KMS-11 (cell line): Measurements from ENCODE around the gene LRRC2.

Experiments
- H2AFZ ChIP-seq: fragments of 200-600 bp; sonication (generic); 2 replicates; pipeline ENCODE4 v1.6.1; 2016; ENCODE audit warnings: antibody characterized with exemption, mixed run types, low read depth
- H3K27ac ChIP-seq: fragments of 200-600 bp; sonication (generic); 2 replicates; pipeline ENCODE4 v1.6.1; 2016; ENCODE audit warnings: mild to moderate bottlenecking, mixed run types
- H3K27me3 ChIP-seq: fragments of 200-600 bp; sonication (generic); 2 replicates; pipeline ENCODE4 v1.6.1; 2017; ENCODE audit warnings: mild to moderate bottlenecking, low read depth, mixed run types, moderate library complexity; ENCODE audit not compliant: insufficient read depth
- H3K36me3 ChIP-seq: fragments of 200-600 bp; sonication (generic); 2 replicates; pipeline ENCODE4 v1.6.1; 2017; ENCODE audit warnings: mild to moderate bottlenecking, mixed run types; ENCODE audit not compliant: insufficient read depth
- H3K4me1 ChIP-seq: fragments of 200-600 bp; sonication (generic); 2 replicates; pipeline ENCODE4 v1.6.1; 2016; ENCODE audit warnings: mild to moderate bottlenecking, low read depth, mixed run types; ENCODE audit not compliant: poor library complexity, severe bottlenecking
- H3K4me2 ChIP-seq: fragments of 200-600 bp; sonication (generic); 2 replicates; pipeline ENCODE4 v1.7.0; 2016; ENCODE audit warnings: mild to moderate bottlenecking, mixed run types
- H3K4me3 ChIP-seq: fragments of 200-600 bp; sonication (generic); IDR thresholded peaks from 2 replicates; pipeline ENCODE4 v1.6.1; 2017; ENCODE audit warnings: low read depth, low read length, mixed read lengths; ENCODE audit not compliant: insufficient read depth
- H3K79me2 ChIP-seq: fragments of 200-600 bp; sonication (generic); 2 replicates; pipeline ENCODE4 v1.6.1; 2016; ENCODE audit warnings: low read depth, mixed run types; ENCODE audit not compliant: insufficient read depth
- H3K9ac ChIP-seq: fragments of 200-600 bp; sonication (generic); 2 replicates; pipeline ENCODE4 v1.6.1; 2016; ENCODE audit warnings: mild to moderate bottlenecking, mixed run types
- H4K20me1 ChIP-seq: fragments of 200-600 bp; sonication (generic); 2 replicates; pipeline ENCODE4 v1.6.1; 2016; ENCODE audit warnings: mild to moderate bottlenecking, mixed run types; ENCODE audit not compliant: insufficient read depth
- CTCF ChIP-seq: fragments of 200-600 bp; sonication (generic); conservative IDR thresholded peaks from 2 replicates; pipeline ENCODE4 v1.6.1; 2017; ENCODE audit warnings: low read depth, mild to moderate bottlenecking, antibody characterized with exemption, low read length, moderate library complexity, mixed read lengths

The LRRC2 gene

DNA sequence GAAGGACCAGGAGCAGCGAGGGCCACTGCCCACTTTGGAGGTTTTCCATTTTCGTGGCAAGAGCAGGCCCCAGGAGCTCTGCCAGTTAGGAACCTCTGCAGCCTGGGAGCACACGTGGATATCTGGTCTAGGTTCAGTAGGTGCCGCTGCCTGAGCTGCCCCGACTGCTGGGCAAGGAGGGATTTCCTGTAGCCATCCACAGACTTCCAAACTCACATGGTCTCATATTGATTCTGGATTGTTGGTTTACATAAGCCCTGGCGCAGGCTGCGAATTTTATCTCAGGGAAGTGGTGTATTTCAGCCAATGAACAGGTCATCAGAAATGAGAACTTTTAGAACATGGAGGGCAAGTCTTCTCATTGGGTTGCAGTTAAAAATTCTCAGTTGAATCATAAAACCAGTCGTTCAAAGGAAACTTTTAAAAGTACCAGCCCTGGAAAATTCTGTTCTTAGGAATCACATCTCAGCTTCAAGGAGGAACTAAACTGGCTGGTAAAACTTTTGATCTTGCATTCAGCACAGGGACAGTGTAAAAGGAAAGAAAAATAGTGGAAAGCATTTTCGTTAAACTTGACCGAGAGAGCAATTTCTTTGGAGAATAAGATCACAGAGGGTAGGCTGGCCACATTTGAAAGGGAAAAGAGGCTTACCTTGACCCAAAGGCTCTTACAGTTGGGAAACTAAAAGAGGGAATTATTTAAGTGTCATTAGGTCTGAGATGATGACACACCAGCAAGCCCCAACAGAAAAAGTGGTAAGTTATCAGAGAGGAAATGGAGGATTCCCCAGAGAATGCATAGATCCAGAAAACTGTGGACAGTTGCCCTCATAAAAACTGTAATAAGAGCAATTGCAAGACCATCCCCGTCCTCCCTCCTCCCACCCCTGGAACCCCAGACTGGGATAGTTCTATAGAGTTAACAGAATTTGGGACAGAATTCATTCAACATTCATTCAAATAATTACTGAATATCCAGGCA, 74.7 kb downstream of the LRRC2 start:
- Histone ChIP-seq H3K27me3 (no peaks in the 10 kb centered on the region), H3K36me3 (no peaks in the 10 kb centered on the region), H3K4me2 (no peak overlapping the region), H3K79me2 (no peaks in the 10 kb centered on the region), H3K9ac (no peak overlapping the region), H3K4me1 (peaks cover 8% of the 10 kb centered on the region), H4K20me1 (no peaks in the 10 kb centered on the region), H2AFZ (no peak overlapping the region), H3K27ac (no peak overlapping the region), H3K4me3 (no peak overlapping the region)
- no peak for TF ChIP-seq CTCF

GRCh38 chr3:46490338-46491084, 75.6 kb downstream of the LRRC2 start:
- H3K4me3 ChIP-seq: no peak overlapping the region
- no peaks in the 10 kb centered on the region for H4K20me1 ChIP-seq
- no peaks in the 10 kb centered on the region for H3K36me3 ChIP-seq
- no peak overlapping the region for H3K27ac ChIP-seq
- H3K79me2 ChIP-seq: no peaks in the 10 kb centered on the region
- H2AFZ ChIP-seq: no peak overlapping the region
- peaks cover 7% of the 10 kb centered on the region for H3K4me1 ChIP-seq
- H3K27me3 ChIP-seq: no peaks in the 10 kb centered on the region
- H3K4me2 ChIP-seq: no peak overlapping the region
- H3K9ac ChIP-seq: no peak overlapping the region
- TF ChIP-seq CTCF: no peak

- Histone ChIP-seq H3K79me2 (no peaks in the 10 kb centered on the region), H3K4me2 (no peak overlapping the region), H3K4me1 (peaks cover 7% of the 10 kb centered on the region), H4K20me1 (no peaks in the 10 kb centered on the region), H3K27me3 (no peaks in the 10 kb centered on the region), H2AFZ (no peak overlapping the region), H3K27ac (no peak overlapping the region), H3K4me3 (no peak overlapping the region), H3K9ac (no peak overlapping the region), H3K36me3 (no peaks in the 10 kb centered on the region)
- TF ChIP-seq CTCF: no peak
These were observed 76.2 kb downstream of the LRRC2 start for GRCh38 chr3:46489875-46490274.

DNA sequence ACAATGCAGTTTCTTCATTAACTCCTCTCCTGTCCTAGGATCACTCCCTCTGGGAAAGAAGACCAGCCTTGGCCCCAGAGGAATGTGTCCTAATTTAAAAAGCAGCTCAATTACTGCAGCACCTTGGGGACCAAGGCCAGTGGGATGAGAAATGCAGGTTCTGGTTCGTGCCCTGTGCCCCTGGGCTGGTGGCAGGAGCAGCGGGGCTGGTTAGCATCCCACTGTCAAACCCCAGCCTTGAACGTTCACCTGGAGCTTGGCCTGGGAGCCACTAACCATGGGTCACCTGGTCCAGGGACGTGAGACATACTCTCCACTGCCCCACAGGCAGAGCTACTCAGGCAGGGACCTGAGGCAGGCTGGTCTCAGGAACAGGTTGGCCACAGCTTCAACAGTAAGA, 76.7 kb downstream of the LRRC2 start:
- no peak overlapping the region; the same call in 1 of the 2 replicates for H3K9ac ChIP-seq
- H2AFZ ChIP-seq: peak overlapping the region; percentile 80
- no peaks in the 10 kb centered on the region for H3K27me3 ChIP-seq
- no peak for TF ChIP-seq CTCF
- peak overlapping the region; percentile 61 for H3K4me2 ChIP-seq
- H3K4me3 ChIP-seq: no peak overlapping the region
- no peaks in the 10 kb centered on the region for H4K20me1 ChIP-seq
- H3K4me1 ChIP-seq: peaks cover 7% of the 10 kb centered on the region
- H3K79me2 ChIP-seq: no peaks in the 10 kb centered on the region
- H3K27ac ChIP-seq: no peak overlapping the region
- H3K36me3 ChIP-seq: no peaks in the 10 kb centered on the region
